ENCODE results near the gene CNTNAP3. TPM values are rescaled to one million over a fixed set of nuclear protein-coding genes. Genes with fewer than 3 reads are reported as not detected.
"Not testable (repeated sequence)": the region's sequence is repeated elsewhere in the genome, so short reads cannot be mapped to it uniquely, and the experiment has no call there.

The CNTNAP3 gene
- total RNA-seq, 1 experiment from 2014 or later: 22.6 TPM

- not testable (repeated sequence) for H3K9me3 Mint-ChIP-seq; H3K23me2 ChIP-seq (ENCODE audit: insufficient read length, low read depth, low read length, poor library complexity, severe bottlenecking); H4K5ac ChIP-seq (ENCODE audit: insufficient read length, low read depth, low read length); H3K4ac ChIP-seq (ENCODE audit: low read depth, low read length); H2BK20ac ChIP-seq (ENCODE audit: low read depth, low read length, poor library complexity, severe bottlenecking); H3K4me2 ChIP-seq (ENCODE audit: insufficient read depth, insufficient read length, low read length); H3K4me3 Mint-ChIP-seq; H3K79me2 ChIP-seq (ENCODE audit: insufficient read depth, low read length); H2BK15ac ChIP-seq (ENCODE audit: low read depth, low read length); H2AK5ac ChIP-seq (ENCODE audit: insufficient read length, low read length); H2BK120ac ChIP-seq (ENCODE audit: low read depth, low read length, poor library complexity, severe bottlenecking); DNase-seq; H3K9ac ChIP-seq (ENCODE audit: extremely low read depth, insufficient read length, low read length); H3K18ac ChIP-seq (ENCODE audit: insufficient read length, low read depth, low read length); H2BK5ac ChIP-seq (ENCODE audit: insufficient read length, low read length); H4K8ac ChIP-seq (replicated peaks; ENCODE audit: insufficient read length, low read depth, low read length); H3K4me1 Mint-ChIP-seq; H3K9me3 ChIP-seq (ENCODE audit: control insufficient read depth, low read depth, low read length); H3K27ac ChIP-seq (ENCODE audit: insufficient read length, low read depth, low read length); H2BK12ac ChIP-seq (ENCODE audit: insufficient read length, low read depth, low read length); H3K4me1 ChIP-seq (ENCODE audit: insufficient read depth, low read length); H4K91ac ChIP-seq (ENCODE audit: insufficient read length, low read depth, low read length); H3K56ac ChIP-seq (ENCODE audit: insufficient read length, low read depth, low read length); H3K36me3 Mint-ChIP-seq (ENCODE audit: insufficient read depth in 1 of 3, low read depth in 3 of 3); H3K27me3 ChIP-seq (ENCODE audit: insufficient read depth, low read length); H3K27ac Mint-ChIP-seq; H3K27me3 Mint-ChIP-seq (ENCODE audit: low read depth); H3K23ac ChIP-seq (ENCODE audit: insufficient read length, low read depth, low read length); H2AFZ ChIP-seq (ENCODE audit: low read length); H4K20me1 ChIP-seq (ENCODE audit: control insufficient read depth, insufficient read depth, insufficient read length); H3K79me1 ChIP-seq (ENCODE audit: insufficient read depth, low read depth, low read length, poor library complexity, severe bottlenecking); H3K14ac ChIP-seq (ENCODE audit: insufficient read depth, low read length); H3T11ph ChIP-seq (ENCODE audit: low read length)
- no CpG with 5 or more reads among the region's 1 CpG for WGBS (ENCODE audit: extremely low coverage, insufficient read length, low lambda C conversion rate)
Measured at GRCh38 chr9:39215976-39216375, 72.0 kb downstream of the CNTNAP3 start.

GRCh38 chr9:39209773-39210172, 78.2 kb downstream of the CNTNAP3 start:
- not testable (repeated sequence) for H2BK5ac ChIP-seq (ENCODE audit: insufficient read length, low read length); H2AK5ac ChIP-seq (ENCODE audit: insufficient read length, low read length); H2BK120ac ChIP-seq (ENCODE audit: low read depth, low read length, poor library complexity, severe bottlenecking); H3K9me3 ChIP-seq (ENCODE audit: control insufficient read depth, low read depth, low read length); H3K4me2 ChIP-seq (ENCODE audit: insufficient read depth, insufficient read length, low read length); H3K27me3 Mint-ChIP-seq (ENCODE audit: low read depth); H3K4me1 ChIP-seq (ENCODE audit: insufficient read depth, low read length); H3K23ac ChIP-seq (ENCODE audit: insufficient read length, low read depth, low read length); H4K91ac ChIP-seq (ENCODE audit: insufficient read length, low read depth, low read length); H3K14ac ChIP-seq (ENCODE audit: insufficient read depth, low read length); H3K9me3 Mint-ChIP-seq; H3K4me1 Mint-ChIP-seq; H3K23me2 ChIP-seq (ENCODE audit: insufficient read length, low read depth, low read length, poor library complexity, severe bottlenecking); H3K27ac ChIP-seq (ENCODE audit: insufficient read length, low read depth, low read length); H3K4ac ChIP-seq (ENCODE audit: low read depth, low read length); H2BK15ac ChIP-seq (ENCODE audit: low read depth, low read length); H2BK20ac ChIP-seq (ENCODE audit: low read depth, low read length, poor library complexity, severe bottlenecking); H3T11ph ChIP-seq (ENCODE audit: low read length); H3K9ac ChIP-seq (ENCODE audit: extremely low read depth, insufficient read length, low read length); H3K18ac ChIP-seq (ENCODE audit: insufficient read length, low read depth, low read length); H4K20me1 ChIP-seq (ENCODE audit: control insufficient read depth, insufficient read depth, insufficient read length); H3K56ac ChIP-seq (ENCODE audit: insufficient read length, low read depth, low read length); H3K36me3 Mint-ChIP-seq (ENCODE audit: insufficient read depth in 1 of 3, low read depth in 3 of 3); H3K27ac Mint-ChIP-seq; H2AFZ ChIP-seq (ENCODE audit: low read length); H3K4me3 Mint-ChIP-seq; H2BK12ac ChIP-seq (ENCODE audit: insufficient read length, low read depth, low read length); H4K8ac ChIP-seq (replicated peaks; ENCODE audit: insufficient read length, low read depth, low read length); H3K27me3 ChIP-seq (ENCODE audit: insufficient read depth, low read length); H3K79me1 ChIP-seq (ENCODE audit: insufficient read depth, low read depth, low read length, poor library complexity, severe bottlenecking); DNase-seq; H3K79me2 ChIP-seq (ENCODE audit: insufficient read depth, low read length); H4K5ac ChIP-seq (ENCODE audit: insufficient read length, low read depth, low read length)
- WGBS (ENCODE audit: extremely low coverage, insufficient read length, low lambda C conversion rate): no CpG with 5 or more reads among the region's 3 CpGs

All from H9 (cell line).